ENCODE results near the gene CTSH. TPM values are rescaled to one million over a fixed set of nuclear protein-coding genes. Genes with fewer than 3 reads are reported as not detected.
A peak's percentile ranks its signal among the peaks of the same experiment; 100 is the strongest.
"Not testable (repeated sequence)": the region's sequence is repeated elsewhere in the genome, so short reads cannot be mapped to it uniquely, and the experiment has no call there.

CTSH gene
- total RNA-seq, 2 donors from 2014 or later, result 109 to 116 TPM

- H3K9me3 ChIP-seq (ENCODE audit: control insufficient read depth, low read length, poor library complexity, severe bottlenecking); ATAC-seq; H3K27me3 Mint-ChIP-seq; DNase-seq; H3K36me3 Mint-ChIP-seq (ENCODE audit: low read depth): not testable (repeated sequence)
- peaks cover 12% of the 10 kb centered on the region for H3K4me1 Mint-ChIP-seq
- H3K27ac Mint-ChIP-seq, result peak overlapping the region; percentile 93
- H3K4me3 Mint-ChIP-seq, result peak overlapping the region; percentile 19
Measured at GRCh38 chr15:78900819-78901533, 43.9 kb downstream of the CTSH start.

- H3K36me3 Mint-ChIP-seq (ENCODE audit: low read depth), result peaks cover 15% of the 10 kb centered on the region
- peak overlapping the region; percentile 59 for H3K27ac Mint-ChIP-seq
Measured at GRCh38 chr15:78898540-78898939, 46.3 kb downstream of the CTSH start.

GRCh38 chr15:78895471-78895870 is 49.4 kb downstream of the CTSH start:
- Mint-ChIP-seq H3K36me3 (ENCODE audit: low read depth) (peaks cover 17% of the 10 kb centered on the region), H3K4me1 (peaks cover 17% of the 10 kb centered on the region), H3K27me3 (no peaks in the 10 kb centered on the region), H3K27ac (peak overlapping the region; percentile 82), H3K4me3 (no peak overlapping the region)
- ATAC-seq, result no peak
- DNase-seq, result no peak
- no peaks in the 10 kb centered on the region for H3K9me3 ChIP-seq (ENCODE audit: control insufficient read depth, low read length, poor library complexity, severe bottlenecking)

More at GRCh38 chr15:78898540-78898939, 46.3 kb downstream of the CTSH start:
- no peak for DNase-seq
- no peaks in the 10 kb centered on the region for H3K9me3 ChIP-seq (ENCODE audit: control insufficient read depth, low read length, poor library complexity, severe bottlenecking)
- Mint-ChIP-seq H3K27me3 (no peaks in the 10 kb centered on the region), H3K4me3 (no peak overlapping the region), H3K4me1 (peaks cover 16% of the 10 kb centered on the region)
- ATAC-seq, result no peak

GRCh38 chr15:78893538-78893937 is 51.3 kb downstream of the CTSH start:
- H3K4me1 Mint-ChIP-seq, result peaks cover 17% of the 10 kb centered on the region
- H3K9me3 ChIP-seq (ENCODE audit: control insufficient read depth, low read length, poor library complexity, severe bottlenecking), result no peaks in the 10 kb centered on the region
- no peak for ATAC-seq
- DNase-seq, result no peak
- peak overlapping the region; percentile 53 for H3K27ac Mint-ChIP-seq
- peaks cover 17% of the 10 kb centered on the region for H3K36me3 Mint-ChIP-seq (ENCODE audit: low read depth)
- H3K27me3 Mint-ChIP-seq, result no peaks in the 10 kb centered on the region
- H3K4me3 Mint-ChIP-seq, result no peak overlapping the region

GRCh38 chr15:78889000-78889399 is 55.8 kb downstream of the CTSH start:
- no peaks in the 10 kb centered on the region for H3K27me3 Mint-ChIP-seq
- DNase-seq (no peak), ATAC-seq (no peak)
- no peak overlapping the region for H3K4me3 Mint-ChIP-seq
- no peaks in the 10 kb centered on the region for H3K9me3 ChIP-seq (ENCODE audit: control insufficient read depth, low read length, poor library complexity, severe bottlenecking)
- H3K27ac Mint-ChIP-seq, result no peak overlapping the region
- H3K4me1 Mint-ChIP-seq, result peaks cover 15% of the 10 kb centered on the region
- peaks cover 6% of the 10 kb centered on the region for H3K36me3 Mint-ChIP-seq (ENCODE audit: low read depth)

GRCh38 chr15:78881681-78882080 is 63.2 kb downstream of the CTSH start:
- Mint-ChIP-seq H3K4me1 (peaks cover 22% of the 10 kb centered on the region), H3K27ac (peak overlapping the region; percentile 69), H3K36me3 (ENCODE audit: low read depth) (no peaks in the 10 kb centered on the region), H3K27me3 (no peaks in the 10 kb centered on the region), H3K4me3 (no peak overlapping the region)
- ATAC-seq, result no peak
- H3K9me3 ChIP-seq (ENCODE audit: control insufficient read depth, low read length, poor library complexity, severe bottlenecking), result no peaks in the 10 kb centered on the region
- DNase-seq, result no peak

GRCh38 chr15:78880813-78881212 is 64.0 kb downstream of the CTSH start:
- no peaks in the 10 kb centered on the region for H3K9me3 ChIP-seq (ENCODE audit: control insufficient read depth, low read length, poor library complexity, severe bottlenecking)
- ATAC-seq (no peak), DNase-seq (no peak)
- Mint-ChIP-seq H3K27me3 (no peaks in the 10 kb centered on the region), H3K4me3 (peak overlapping the region; percentile 53), H3K4me1 (peaks cover 27% of the 10 kb centered on the region), H3K36me3 (ENCODE audit: low read depth) (no peaks in the 10 kb centered on the region), H3K27ac (peak overlapping the region; percentile 69)

- peak overlapping the region; percentile 69 for H3K27ac Mint-ChIP-seq
Measured at GRCh38 chr15:78880242-78880533, 64.7 kb downstream of the CTSH start.

GRCh38 chr15:78879517-78880241 is 65.2 kb downstream of the CTSH start:
- Mint-ChIP-seq H3K4me3 (peak overlapping the region; percentile 25), H3K4me1 (peaks cover 36% of the 10 kb centered on the region), H3K27me3 (no peaks in the 10 kb centered on the region), H3K27ac (peak overlapping the region; percentile 69), H3K36me3 (ENCODE audit: low read depth) (peaks cover 3% of the 10 kb centered on the region)
- H3K9me3 ChIP-seq (ENCODE audit: control insufficient read depth, low read length, poor library complexity, severe bottlenecking), result no peaks in the 10 kb centered on the region
- no peak for ATAC-seq
- no peak for DNase-seq

More at GRCh38 chr15:78880242-78880533, 64.7 kb downstream of the CTSH start:
- Mint-ChIP-seq H3K4me1 (peaks cover 31% of the 10 kb centered on the region), H3K27me3 (no peaks in the 10 kb centered on the region), H3K4me3 (no peak overlapping the region), H3K36me3 (ENCODE audit: low read depth) (peaks cover under 1% of the 10 kb centered on the region)
- DNase-seq, result no peak
- no peaks in the 10 kb centered on the region for H3K9me3 ChIP-seq (ENCODE audit: control insufficient read depth, low read length, poor library complexity, severe bottlenecking)
- ATAC-seq, result no peak

- no peaks in the 10 kb centered on the region for H3K27me3 Mint-ChIP-seq
- H3K4me1 Mint-ChIP-seq, result peaks cover 44% of the 10 kb centered on the region
- H3K9me3 ChIP-seq (ENCODE audit: control insufficient read depth, low read length, poor library complexity, severe bottlenecking), result no peaks in the 10 kb centered on the region
- DNase-seq (no peak), ATAC-seq (no peak)
- H3K27ac Mint-ChIP-seq, result peak overlapping the region; percentile 74
- H3K4me3 Mint-ChIP-seq, result peak overlapping the region; percentile 64
- H3K36me3 Mint-ChIP-seq (ENCODE audit: low read depth), result peaks cover 3% of the 10 kb centered on the region
Measured at GRCh38 chr15:78878356-78878755, 66.5 kb downstream of the CTSH start.

GRCh38 chr15:78876954-78877353 is 67.9 kb downstream of the CTSH start:
- not testable (repeated sequence) for H3K9me3 ChIP-seq (ENCODE audit: control insufficient read depth, low read length, poor library complexity, severe bottlenecking); DNase-seq; H3K27me3 Mint-ChIP-seq; H3K36me3 Mint-ChIP-seq (ENCODE audit: low read depth); ATAC-seq
- Mint-ChIP-seq H3K4me3 (peak overlapping the region; percentile 64), H3K27ac (peak overlapping the region; percentile 74), H3K4me1 (peaks cover 50% of the 10 kb centered on the region)

- no peak for ATAC-seq
- DNase-seq, result no peak
- Mint-ChIP-seq H3K27ac (peak overlapping the region; percentile 100), H3K4me3 (peak overlapping the region; percentile 100), H3K27me3 (no peaks in the 10 kb centered on the region), H3K4me1 (peaks cover 49% of the 10 kb centered on the region), H3K36me3 (ENCODE audit: low read depth) (peaks cover 7% of the 10 kb centered on the region)
- H3K9me3 ChIP-seq (ENCODE audit: control insufficient read depth, low read length, poor library complexity, severe bottlenecking), result no peaks in the 10 kb centered on the region
Measured at GRCh38 chr15:78875107-78875914, 69.5 kb downstream of the CTSH start.

All from T-helper 17 cell (primary cell).